NT2/D1 (cell line): Measurements from ENCODE around the gene TDRD7.
A peak's percentile ranks its signal among the peaks of the same experiment; 100 is the strongest.

Experiments
- DNase-seq: peaks from one replicate; pipeline ENCODE4 v3.0.0-alpha.2; 2011; ENCODE audit warnings: low read depth, low spot score
- H3K27me3 ChIP-seq: 2 replicates; pipeline ENCODE4 v1.6.0; 2011; ENCODE audit warnings: mild to moderate bottlenecking; ENCODE audit not compliant: insufficient read length, insufficient read depth
- H3K36me3 ChIP-seq: 2 replicates; pipeline ENCODE4 v1.6.1; 2011; ENCODE audit warnings: mild to moderate bottlenecking, low read length, mixed read lengths; ENCODE audit not compliant: insufficient read depth, insufficient read length
- H3K4me1 ChIP-seq: 2 replicates; pipeline ENCODE4 v1.5.1; 2011; ENCODE audit not compliant: insufficient read depth, insufficient read length
- H3K4me3 ChIP-seq: 2 replicates; pipeline ENCODE4 v1.5.1; 2011; ENCODE audit warnings: low read depth; ENCODE audit not compliant: insufficient read length
- H3K9ac ChIP-seq: 2 replicates; pipeline ENCODE4 v1.6.0; 2011; ENCODE audit warnings: low read depth; ENCODE audit not compliant: insufficient read length
- H3K9me3 ChIP-seq: 2 replicates; pipeline ENCODE4 v1.5.1; 2011; ENCODE audit warnings: mild to moderate bottlenecking, low read length; ENCODE audit not compliant: insufficient read depth
- SUZ12 ChIP-seq: IDR thresholded peaks from 2 replicates; pipeline ENCODE4 v1.6.1; 2011; ENCODE audit not compliant: insufficient read length, insufficient read depth; ENCODE audit errors: extremely low read depth
- YY1 ChIP-seq: IDR thresholded peaks from 2 replicates; pipeline ENCODE4 v1.6.1; 2011; ENCODE audit not compliant: insufficient read length, insufficient read depth
- ZNF274 ChIP-seq: IDR thresholded peaks from 2 replicates; pipeline ENCODE4 v1.6.1; 2011; ENCODE audit warnings: mild to moderate bottlenecking, low read depth, low read length

The TDRD7 gene

DNA sequence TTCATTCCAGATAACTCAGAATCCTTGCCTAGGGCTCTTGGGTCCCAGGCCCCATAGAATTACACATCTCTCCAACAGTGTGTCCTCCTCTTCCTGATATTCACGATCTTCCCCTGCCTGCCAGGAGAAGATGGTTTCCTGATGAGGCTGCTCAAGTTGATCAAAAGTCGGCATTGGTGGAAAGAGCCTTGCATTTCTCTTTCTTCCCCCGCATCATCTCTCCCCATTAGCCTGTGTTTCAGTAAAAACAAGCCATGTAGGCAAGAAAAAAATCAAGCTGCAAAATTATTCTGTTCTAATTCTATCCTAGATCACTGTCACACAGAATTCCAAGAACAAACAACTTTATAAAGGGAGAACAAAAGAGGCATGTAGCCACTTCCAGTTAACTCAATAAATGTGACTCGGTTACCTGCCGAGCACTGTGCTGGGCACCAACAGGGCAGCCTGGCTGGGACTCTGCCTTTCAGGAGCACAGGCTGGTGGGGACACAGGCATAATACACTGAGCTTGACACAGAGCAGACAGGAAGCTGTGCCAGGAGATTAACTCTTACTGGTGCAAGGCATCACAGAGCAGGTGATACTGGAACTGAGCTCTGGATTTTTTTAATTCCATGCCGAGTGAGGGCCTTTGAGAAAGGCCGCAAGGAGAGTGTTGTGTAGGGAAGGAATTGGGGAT lies 115.1 kb downstream of the TDRD7 start:
- Histone ChIP-seq H3K4me1 (peaks cover 20% of the 10 kb centered on the region), H3K9ac (no peak overlapping the region), H3K36me3 (no peaks in the 10 kb centered on the region), H3K4me3 (no peak overlapping the region), H3K27me3 (no peaks in the 10 kb centered on the region), H3K9me3 (no peaks in the 10 kb centered on the region)
- no peak for TF ChIP-seq YY1
- no peak for TF ChIP-seq SUZ12
- no peak for TF ChIP-seq ZNF274
- no peak for DNase-seq

GRCh38 chr9:97527626-97528528 lies 116.0 kb downstream of the TDRD7 start:
- peak overlapping the region; percentile 76 for H3K9ac ChIP-seq
- H3K27me3 ChIP-seq, result no peaks in the 10 kb centered on the region
- peak overlapping the region; percentile 9 for H3K4me3 ChIP-seq
- H3K36me3 ChIP-seq, result no peaks in the 10 kb centered on the region
- DNase-seq, result no peak
- TF ChIP-seq YY1, result peak; percentile 10
- no peak for TF ChIP-seq SUZ12
- no peak for TF ChIP-seq ZNF274
- no peaks in the 10 kb centered on the region for H3K9me3 ChIP-seq
- H3K4me1 ChIP-seq, result peaks cover 20% of the 10 kb centered on the region

DNA sequence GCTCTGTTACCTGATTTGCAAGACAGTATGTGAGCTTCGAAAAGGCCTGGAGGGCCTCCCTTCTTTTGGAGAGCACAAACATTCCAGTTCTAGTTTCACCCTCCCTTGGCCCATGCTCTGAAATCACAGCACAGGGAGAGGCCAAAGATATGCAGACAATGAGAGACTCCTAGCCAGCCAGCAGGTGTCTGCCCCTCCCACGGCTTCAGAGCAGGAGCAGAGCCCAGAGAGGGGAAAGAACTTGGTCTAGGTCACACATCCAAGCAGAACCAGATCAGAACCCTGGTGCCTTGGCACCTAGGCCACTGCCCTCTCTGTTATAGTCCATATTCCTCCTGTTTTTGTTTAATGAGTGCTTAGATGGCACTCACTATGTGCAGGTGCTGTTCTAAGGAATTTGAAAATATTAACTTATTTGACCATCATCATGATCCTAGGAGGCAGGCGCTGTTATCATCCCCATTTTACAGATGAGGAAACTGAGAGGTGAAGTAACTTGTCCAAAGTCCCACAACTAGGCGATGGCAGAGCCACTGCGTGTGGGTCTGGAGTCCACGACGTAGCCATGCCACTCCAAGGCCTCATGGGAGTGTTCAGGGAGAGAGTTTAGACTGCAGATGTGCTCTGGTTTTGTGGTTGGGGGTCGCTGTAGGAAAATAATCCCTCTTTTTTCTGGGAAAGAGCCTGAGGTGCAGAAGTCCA lies 116.8 kb downstream of the TDRD7 start:
- Histone ChIP-seq H3K4me1 (peaks cover 20% of the 10 kb centered on the region), H3K27me3 (no peaks in the 10 kb centered on the region), H3K9ac (no peak overlapping the region), H3K4me3 (no peak overlapping the region), H3K9me3 (peaks cover 3% of the 10 kb centered on the region; the same call in 1 of the 2 replicates), H3K36me3 (no peaks in the 10 kb centered on the region)
- peak; percentile 92 for DNase-seq
- TF ChIP-seq ZNF274 (no peak), SUZ12 (no peak), YY1 (no peak)

DNA sequence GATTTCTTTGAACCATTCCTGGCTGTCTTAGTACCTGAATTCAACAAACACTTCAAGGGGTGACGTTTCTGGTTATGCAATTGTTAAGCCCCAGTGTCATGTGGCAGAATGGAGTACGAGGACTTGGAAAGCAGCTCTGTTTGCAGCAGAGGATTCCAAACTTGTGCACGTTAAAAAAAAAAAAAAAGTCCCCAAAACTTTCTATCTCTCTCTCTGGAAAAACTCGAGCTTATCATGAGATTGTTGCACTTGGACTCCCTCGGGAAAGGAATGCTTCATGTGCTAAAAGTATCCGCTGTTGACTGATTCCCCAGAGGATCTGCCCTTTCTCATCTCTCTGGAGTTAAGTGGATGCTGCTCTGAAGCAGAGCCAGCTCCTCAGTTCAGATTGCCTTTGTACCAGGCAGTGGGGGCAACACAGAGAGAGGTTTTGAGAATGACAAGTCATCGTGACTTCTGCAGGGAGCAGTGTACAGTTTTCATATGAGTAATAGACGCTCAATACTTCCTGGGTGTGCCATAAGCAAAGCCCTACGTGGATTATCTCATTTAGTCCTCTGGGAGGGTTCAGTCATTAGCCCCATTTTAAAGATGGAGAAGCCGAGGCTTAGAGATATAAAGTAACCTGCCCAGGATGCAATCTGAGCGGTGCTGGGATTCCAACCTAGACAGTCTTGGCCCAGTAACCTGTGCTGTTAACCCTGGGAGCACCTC lies 117.6 kb downstream of the TDRD7 start:
- H3K27me3 ChIP-seq, result no peaks in the 10 kb centered on the region
- no peaks in the 10 kb centered on the region for H3K36me3 ChIP-seq
- H3K4me1 ChIP-seq, result peaks cover 20% of the 10 kb centered on the region
- no peak overlapping the region for H3K4me3 ChIP-seq
- TF ChIP-seq ZNF274 (no peak), YY1 (no peak), SUZ12 (no peak)
- no peak overlapping the region for H3K9ac ChIP-seq
- peaks cover 12% of the 10 kb centered on the region; the same call in 1 of the 2 replicates for H3K9me3 ChIP-seq
- DNase-seq, result no peak

DNA sequence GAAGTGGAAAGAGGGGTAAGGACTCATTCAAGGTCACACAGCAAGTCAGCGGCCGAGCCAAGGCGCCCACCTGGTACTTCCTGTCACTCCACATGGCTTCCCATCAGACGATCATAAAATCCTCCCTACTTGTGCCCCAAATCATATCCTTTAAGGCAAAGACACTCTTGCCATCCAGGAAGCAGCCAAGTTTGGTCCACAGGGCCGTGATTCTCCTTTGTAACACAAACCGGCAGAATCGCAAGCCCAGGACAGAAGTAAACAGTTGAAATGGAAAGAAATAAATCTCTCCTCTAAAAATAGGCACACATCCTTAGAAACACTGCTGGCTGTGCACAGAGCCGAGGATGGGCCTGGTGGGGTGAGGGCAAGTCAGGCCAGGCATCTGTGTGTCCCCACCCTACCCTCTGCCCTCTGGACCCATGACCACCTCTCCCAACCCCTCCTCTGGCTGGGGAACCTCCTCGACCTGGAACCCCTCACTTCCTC lies 120.0 kb downstream of the TDRD7 start:
- TF ChIP-seq ZNF274, result no peak
- TF ChIP-seq SUZ12, result no peak
- TF ChIP-seq YY1, result no peak
- no peak for DNase-seq
- Histone ChIP-seq H3K27me3 (no peaks in the 10 kb centered on the region), H3K36me3 (no peaks in the 10 kb centered on the region), H3K9me3 (peaks cover 13% of the 10 kb centered on the region; the same call in 1 of the 2 replicates), H3K4me3 (no peak overlapping the region), H3K9ac (no peak overlapping the region), H3K4me1 (peaks cover 24% of the 10 kb centered on the region)

GRCh38 chr9:97534185-97534584 lies 122.3 kb downstream of the TDRD7 start:
- no peaks in the 10 kb centered on the region for H3K27me3 ChIP-seq
- H3K9ac ChIP-seq, result no peak overlapping the region
- H3K4me1 ChIP-seq, result peaks cover 9% of the 10 kb centered on the region
- no peak for DNase-seq
- no peak overlapping the region for H3K4me3 ChIP-seq
- TF ChIP-seq YY1, result no peak
- no peak for TF ChIP-seq ZNF274
- TF ChIP-seq SUZ12, result no peak
- no peaks in the 10 kb centered on the region for H3K36me3 ChIP-seq
- peaks cover 13% of the 10 kb centered on the region; the same call in 1 of the 2 replicates for H3K9me3 ChIP-seq
